HG03442 (cell line): ENCODE results near the gene SIRT5.

Experiments
- ATAC-seq: cut with Tn5 transposase; IDR thresholded peaks from one replicate; pipeline ENCODE4 v1.9.1; 2021; ENCODE audit warnings: mild to moderate bottlenecking, moderate library complexity; ENCODE audit not compliant: unreplicated experiment

The SIRT5 gene

DNA sequence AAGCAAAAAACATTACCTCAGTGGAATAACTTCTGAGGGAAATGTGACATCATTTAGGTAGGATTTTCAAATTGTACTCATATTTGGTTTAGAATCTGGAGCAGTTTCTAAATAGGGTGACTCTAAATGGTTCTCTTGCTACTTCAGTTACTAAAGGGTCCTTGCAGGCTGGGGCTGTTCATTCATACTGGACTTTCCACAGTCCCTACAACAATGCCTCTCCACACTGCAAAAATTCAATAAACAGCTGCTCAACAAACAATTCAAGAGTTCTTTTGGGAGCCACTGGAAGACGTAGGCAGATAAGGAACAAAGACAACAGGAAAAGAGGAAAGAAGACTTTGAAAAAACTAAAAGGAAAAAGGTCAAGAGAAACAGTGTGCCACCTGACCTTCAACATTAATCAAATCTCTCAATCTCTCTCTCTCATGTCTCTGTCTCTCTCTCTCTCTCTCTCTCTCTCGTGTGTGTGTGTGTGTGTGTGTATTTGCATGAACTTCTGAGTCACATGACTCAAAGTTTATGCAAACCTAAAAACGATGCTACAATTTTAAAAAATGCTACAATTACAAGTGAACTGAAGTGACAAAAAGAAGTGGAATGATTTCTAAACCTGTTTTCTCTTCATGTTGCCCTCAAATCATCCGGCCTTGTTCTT, 55.2 kb downstream of the SIRT5 start:
- ATAC-seq = no peak

DNA sequence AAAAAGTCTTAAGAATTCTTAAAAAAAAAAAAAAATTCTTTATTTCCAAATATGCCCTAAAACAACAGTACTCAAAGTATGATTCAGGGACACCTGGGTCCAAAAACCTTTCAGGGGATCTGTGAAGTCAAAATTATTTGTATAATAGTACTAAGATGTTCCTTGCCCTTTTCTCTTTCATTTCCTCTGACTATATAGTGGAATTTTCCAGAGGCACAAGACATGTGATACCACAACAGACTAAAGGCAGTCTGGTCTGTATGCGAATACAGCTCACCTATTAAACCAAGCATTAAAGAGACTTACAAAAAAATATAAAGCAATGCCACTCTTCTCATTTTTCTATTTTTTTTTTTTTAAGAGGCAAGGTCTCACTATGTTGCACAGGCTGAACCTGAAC, 56.1 kb downstream of the SIRT5 start:
- no peak for ATAC-seq

DNA sequence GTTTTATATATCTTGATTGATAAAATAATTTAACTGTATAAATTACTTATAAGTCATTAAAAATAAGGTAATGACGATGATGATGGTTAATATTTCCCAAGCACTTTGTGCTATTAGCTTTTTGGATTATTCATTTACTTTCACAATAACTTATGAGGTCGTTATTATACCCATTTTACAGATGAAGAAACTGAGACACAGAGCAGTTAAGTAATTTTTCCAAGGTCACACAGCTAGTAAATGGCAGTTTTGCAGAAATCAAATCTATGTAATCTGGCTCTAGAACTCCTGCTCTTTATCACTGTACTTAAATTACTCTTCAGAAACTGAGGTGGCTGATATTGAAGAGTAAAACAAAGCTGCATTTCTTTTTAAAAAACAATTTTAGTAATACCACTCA, 58.9 kb downstream of the SIRT5 start:
- ATAC-seq = no peak

DNA sequence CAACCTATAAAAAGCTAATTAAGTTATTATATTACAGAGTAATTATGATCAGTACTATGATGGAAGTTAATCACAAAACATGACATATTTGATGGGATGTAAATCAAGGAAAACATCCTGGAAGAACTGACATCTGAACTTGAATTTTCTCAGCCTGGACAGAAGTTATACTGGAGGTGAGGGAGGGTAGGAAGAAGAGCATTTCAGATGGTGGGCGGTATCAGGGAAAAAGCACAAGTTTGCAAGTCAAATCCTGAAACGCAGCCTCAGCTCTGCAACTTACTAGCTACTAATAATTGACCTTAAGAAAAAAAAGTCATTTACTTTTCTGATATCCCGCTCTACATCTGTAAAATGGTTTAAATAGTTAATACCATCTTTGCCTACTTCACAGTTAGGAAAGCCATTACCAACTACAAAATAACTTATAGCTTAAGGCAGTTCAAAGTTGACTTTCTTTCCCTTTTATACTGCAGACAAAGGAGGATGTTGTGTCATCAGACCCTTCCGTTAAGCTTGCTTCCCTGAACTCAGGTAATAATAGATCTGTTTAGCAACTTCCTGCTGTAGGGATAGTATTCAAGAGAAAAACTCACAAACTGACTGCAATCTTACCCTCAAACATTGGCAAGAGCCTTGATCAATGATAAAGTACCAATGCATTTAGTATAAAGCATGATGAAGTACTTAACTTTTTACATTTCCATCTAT, 61.7 kb downstream of the SIRT5 start:
- no peak for ATAC-seq

DNA sequence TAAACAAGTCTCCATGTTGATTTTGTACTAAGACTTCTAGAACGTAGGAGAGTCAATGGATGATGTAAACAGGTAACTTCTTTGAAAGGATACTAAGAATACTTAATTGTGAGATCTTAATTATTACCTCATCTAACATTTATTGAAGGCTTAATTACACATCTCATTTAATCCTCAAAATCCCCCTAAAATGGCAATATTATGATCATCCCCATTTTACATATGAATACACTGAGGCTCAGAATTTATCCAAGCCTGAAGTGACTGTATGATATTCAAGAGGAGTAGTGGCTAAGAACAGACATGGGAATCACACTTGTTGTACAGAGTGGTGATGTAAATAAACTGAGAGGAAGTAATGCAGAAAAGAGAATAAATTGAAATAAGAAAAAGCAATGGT, 63.6 kb downstream of the SIRT5 start:
- ATAC-seq = no peak

DNA sequence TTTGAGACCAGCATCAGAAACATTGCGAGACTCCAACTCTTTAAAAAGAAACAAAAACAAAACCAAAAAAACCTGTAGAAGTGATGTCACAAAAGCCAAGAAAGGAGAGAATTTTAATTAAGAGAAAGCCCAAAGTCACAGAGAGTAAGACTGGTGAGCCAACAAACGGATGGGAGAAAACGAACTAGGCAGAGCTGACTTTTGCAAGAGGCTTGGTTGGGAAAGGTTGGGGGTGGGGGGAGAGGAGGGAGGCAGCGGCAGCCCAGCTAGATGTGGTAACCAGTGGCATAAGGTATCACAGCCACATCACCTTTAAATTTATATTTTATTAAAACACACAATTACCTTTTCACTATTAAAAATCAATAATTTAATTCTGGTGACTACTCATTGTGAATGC, 64.2 kb downstream of the SIRT5 start:
- no peak for ATAC-seq

DNA sequence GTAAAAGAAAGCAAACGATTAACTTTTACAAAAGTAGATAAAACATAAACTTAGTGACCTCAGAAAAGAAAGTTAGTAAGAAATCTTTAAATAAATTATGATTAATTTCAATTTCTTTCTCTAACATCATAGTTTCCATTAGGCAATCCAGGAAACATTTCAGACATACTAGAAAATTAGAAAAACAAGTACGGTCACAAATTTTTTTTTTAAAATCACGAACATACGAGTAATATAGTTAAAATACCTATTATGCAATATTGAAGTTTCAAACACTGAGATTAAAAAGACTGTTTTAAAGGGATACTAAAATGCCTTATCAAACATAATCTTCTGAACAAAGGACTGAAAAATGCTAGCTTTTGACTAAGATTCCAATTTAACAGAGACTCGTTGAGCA, 66.9 kb downstream of the SIRT5 start:
- no peak for ATAC-seq

DNA sequence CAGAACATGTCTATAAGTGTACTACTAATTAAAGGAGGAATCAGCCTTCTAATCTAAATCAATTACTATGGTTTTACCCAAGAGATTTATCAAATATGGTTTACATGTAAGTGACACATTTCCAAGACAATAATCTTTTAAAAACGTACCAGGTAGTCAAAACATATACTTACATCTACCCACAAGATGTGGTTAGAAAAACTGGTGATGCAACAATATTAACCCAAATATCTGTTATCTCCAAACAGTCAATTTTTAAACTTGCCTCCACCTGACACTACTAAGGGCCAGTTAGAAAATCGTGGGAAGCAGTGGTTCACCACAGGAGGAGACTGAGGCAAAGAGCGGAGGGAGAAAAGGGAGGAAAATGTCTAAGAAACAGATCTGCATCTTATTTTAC, 68.7 kb downstream of the SIRT5 start:
- no peak for ATAC-seq

DNA sequence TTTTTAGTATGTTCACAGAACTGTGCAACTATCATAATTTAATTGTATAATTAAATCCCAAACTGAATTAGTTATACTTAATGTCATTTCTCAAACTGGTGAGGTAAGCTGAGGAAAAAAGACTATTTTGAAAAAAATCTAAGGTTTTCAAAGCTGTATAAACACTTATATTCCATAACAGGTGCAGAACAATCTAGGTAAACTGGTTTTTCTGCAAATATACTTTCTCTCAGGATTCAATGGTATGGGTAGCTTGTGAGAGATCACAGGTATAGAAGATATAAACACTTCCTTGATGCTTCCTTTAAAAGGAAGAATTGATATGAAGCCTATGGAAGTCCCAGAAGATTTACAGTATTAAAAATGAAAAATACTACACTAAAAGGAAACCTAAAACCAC, 74.4 kb downstream of the SIRT5 start:
- ATAC-seq = no peak

DNA sequence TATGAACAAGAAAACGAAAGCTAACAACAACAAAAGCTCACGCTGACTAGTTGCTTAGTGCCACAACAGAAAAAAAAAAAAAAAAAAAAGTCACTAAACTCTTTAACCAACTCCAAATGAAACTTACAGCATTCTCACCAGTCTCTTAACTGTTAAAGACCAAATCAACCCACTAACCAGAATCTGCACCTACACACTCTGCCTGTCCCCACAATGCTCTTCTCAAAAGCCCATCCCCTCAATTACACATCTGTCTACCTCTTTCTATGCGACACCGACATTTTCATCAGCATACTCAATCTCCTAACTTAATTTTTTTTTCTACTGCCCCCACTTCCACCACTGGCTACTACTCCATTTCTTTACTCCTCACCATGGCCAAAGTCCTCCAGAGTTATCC, 75.0 kb downstream of the SIRT5 start:
- no peak for ATAC-seq

DNA sequence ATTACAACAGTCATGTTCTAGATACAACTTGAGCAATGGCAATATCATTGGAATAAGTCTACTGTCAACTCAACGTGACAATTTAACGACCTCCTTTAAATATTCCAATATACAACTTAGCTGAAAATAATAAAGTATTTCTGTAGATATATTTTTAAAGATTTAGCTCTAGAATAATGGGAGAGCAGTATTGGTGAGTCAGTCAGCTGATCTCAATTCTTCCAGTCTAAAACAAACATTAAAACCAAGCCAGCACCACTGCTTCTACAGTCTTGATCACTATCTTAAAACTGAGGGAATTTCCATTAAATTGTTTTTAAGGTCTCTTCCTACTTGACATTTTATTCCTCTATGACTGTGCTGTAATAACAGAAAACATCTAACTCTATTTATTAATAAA, 78.9 kb downstream of the SIRT5 start:
- no peak for ATAC-seq

DNA sequence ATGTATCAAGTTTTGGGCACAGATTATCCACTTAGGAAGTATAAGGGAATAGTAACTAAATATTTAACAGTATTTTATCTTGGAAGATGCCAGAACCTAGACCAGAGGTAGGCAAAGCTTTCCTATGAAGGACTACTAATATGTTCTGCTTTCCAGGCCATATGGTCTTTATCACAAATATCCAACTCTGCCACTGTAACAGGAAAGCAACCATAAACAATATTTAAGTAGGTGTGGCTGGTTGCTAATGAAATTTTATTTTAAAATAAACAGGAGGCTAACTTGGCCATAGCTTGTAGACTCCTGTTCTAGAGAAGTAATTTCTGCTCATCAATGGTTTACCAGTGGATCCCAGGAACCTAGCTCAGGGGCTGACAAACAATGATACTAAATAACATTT, 80.1 kb downstream of the SIRT5 start:
- ATAC-seq = no peak

DNA sequence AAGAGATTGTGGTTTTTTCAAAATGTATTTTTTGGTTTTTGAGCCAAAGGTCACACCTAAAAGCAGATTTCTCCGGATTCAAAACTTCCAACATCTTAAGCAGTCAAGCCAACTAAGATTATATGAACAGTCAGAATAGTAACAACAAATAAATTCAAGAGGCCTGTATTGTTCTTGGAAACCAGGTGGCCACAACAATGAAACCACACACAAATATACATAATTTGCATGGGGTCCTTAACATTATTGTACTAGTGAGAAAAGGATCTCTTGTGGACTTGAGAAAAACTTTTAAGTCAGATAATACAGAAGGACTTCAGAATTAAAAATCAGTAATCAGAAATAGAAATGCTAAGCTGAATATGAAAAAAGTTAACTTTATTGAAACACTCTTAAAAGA, 81.3 kb downstream of the SIRT5 start:
- no peak for ATAC-seq

DNA sequence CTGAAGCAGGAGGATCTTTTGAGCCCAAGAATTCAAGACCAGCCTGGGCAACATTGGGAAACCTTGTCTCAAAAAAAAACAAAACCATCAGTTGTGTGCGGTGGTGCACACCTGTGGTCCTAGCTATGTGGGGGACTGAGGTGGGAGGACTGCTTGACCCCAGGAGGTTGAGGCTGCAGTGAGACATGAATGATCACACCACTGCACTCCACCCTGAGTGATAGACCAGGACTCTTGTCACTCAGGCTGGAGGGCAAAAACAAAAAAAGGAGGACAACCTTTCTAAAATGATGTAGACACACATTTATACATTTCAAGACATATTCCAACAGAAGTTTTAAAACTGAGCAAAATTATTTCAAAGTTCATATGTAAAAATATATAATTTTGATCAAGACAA, 85.9 kb downstream of the SIRT5 start:
- no peak for ATAC-seq

DNA sequence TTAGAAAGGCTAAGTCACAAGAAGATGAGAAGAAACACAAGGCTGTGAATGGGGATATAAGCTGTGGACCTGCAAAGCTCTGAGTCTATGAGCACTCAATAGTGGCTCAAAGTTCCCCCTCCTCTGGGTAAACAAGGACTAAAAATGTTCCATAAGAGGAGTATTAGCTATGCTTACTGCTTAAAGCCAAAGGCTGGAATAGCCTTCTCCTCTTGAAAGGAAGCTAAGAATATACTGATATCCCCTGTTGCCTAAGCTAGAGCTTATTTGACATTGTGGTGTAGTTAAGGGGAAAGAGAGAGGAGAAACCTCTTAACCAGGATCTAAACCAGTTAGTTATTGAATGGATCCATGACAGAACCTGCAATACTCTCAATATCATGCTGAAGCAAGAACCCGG, 86.5 kb downstream of the SIRT5 start:
- no peak for ATAC-seq

DNA sequence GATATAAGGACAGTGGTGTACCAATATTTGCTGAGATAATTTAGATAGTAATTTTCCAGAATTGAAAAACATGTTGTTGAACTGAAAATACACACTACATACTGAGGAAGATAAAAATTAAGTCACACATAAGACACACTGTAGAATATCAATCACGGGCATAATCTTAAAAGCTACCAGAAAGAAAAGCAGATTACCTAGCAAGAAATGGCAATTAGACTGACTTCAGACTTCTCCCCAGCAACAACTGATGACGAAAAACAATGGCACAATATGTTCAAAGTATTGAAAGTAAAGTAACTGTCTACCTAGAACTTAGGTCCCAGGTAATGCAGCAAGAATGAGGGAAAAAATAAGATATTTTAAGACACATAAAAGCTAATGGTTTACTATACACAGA, 87.2 kb downstream of the SIRT5 start:
- no peak for ATAC-seq

DNA sequence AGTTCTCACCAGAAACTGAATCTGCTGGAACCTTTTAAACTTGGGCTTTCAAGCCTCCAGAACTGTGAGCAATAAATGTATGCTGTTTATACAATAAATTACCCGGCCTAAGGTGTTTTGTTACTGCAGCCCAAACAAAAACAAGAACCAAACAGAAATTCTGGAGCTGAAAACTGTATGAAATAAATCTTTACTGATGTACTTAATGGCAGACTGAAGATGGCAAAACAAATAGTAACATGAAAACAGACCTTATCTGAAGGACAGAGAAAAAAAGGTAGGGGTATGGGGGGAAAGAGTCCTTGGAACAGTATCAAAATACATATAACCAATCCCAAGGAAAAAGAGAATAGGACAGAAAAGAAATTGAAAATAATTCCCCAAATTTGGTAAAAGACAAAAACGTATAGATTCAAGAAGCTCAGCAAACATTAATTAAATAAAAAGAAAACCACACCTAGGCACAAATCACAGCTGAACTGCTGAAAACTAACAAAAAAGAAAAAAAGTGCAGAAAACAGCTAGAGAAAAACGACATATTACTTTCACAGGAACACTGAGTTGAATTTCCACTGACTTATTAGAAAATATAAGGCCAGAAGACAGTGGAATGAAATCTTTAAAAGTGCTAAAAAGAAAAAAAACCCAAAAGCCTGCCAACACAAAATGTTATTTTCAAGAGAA, 88.4 kb downstream of the SIRT5 start:
- no peak for ATAC-seq

DNA sequence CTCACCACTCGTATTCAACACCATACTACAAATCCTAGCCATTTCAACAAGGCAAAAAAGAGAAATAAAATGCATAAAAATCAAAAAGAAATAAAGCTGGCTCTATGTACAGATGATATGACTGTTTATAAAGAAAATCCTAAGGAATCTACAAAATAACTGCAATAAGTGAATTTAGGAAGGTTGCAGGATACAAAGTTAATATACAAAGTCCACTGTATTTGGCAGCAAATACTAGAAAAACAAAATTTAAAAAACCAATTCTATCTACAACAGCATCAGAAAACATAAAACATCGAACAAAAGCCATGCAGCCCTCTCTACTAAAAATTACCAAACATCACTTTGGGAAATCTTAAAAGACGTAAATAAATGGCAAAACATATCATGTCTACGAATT, 89.6 kb downstream of the SIRT5 start:
- no peak for ATAC-seq
